ENCODE data around the gene DLEC1. TPM values are rescaled to one million over a fixed set of nuclear protein-coding genes. Genes with fewer than 3 reads are reported as not detected.
A peak's percentile ranks its signal among the peaks of the same experiment; 100 is the strongest.

Gene DLEC1
- total and polyA plus RNA-seq, 9 of the 15 experiments (the other 6 are each of a cell fraction or from before 2014, with no cell fraction given): 0.07 to 0.08 TPM; not detected in 7

- TF ChIP-seq RBM14 (IDR thresholded peaks at IDR 0.05; ENCODE audit: borderline replicate concordance, insufficient read depth, low read depth, low read length) (peak; percentile 94; the same call in 1 of the 2 replicates), E4F1 (CRISPR knock-in tag; IDR thresholded peaks at IDR 0.05; ENCODE audit: borderline replicate concordance) (no peak), MAFG (tag; conservative IDR thresholded peaks at IDR 0.05) (no peak), NR2F6 (CRISPR knock-in tag; IDR thresholded peaks at IDR 0.05) (no peak), ZNF318 (IDR thresholded peaks at IDR 0.05; ENCODE audit: borderline replicate concordance in 1 of 2, low read depth in 1 of 2) (no peak), PATZ1 (CRISPR knock-in tag; IDR thresholded peaks at IDR 0.05; ENCODE audit: borderline replicate concordance) (no peak), EZH2 (IDR thresholded peaks at IDR 0.05; ENCODE audit: borderline replicate concordance, low read depth, low read length) (no peak), CBX8 (IDR thresholded peaks at IDR 0.05; ENCODE audit: borderline replicate concordance, extremely low read depth, low read depth, low read length, poor library complexity, severe bottlenecking) (no peak), HSF4 (CRISPR knock-in tag; IDR thresholded peaks at IDR 0.05; ENCODE audit: borderline replicate concordance) (no peak), PHF8 (IDR thresholded peaks at IDR 0.05; ENCODE audit: borderline replicate concordance, low read length) (peak; percentile 97), NFIX (CRISPR knock-in tag; IDR thresholded peaks at IDR 0.05; ENCODE audit: low read depth) (no peak), ZFX (CRISPR knock-in tag; IDR thresholded peaks at IDR 0.05) (peak; percentile 95)
Observed at GRCh38 chr3:38138349-38139190, 99.6 kb downstream of the DLEC1 start, which contains the start of gene MYD88 (continued).
